NK-92 (cell line): ENCODE measurements around the gene RNF141.

Experiments used
- DNase-seq: peaks from one replicate; lab custom pipeline; 2025; ENCODE audit not compliant: unreplicated experiment; lab: John Stamatoyannopoulos, UW

The RNF141 gene

DNA sequence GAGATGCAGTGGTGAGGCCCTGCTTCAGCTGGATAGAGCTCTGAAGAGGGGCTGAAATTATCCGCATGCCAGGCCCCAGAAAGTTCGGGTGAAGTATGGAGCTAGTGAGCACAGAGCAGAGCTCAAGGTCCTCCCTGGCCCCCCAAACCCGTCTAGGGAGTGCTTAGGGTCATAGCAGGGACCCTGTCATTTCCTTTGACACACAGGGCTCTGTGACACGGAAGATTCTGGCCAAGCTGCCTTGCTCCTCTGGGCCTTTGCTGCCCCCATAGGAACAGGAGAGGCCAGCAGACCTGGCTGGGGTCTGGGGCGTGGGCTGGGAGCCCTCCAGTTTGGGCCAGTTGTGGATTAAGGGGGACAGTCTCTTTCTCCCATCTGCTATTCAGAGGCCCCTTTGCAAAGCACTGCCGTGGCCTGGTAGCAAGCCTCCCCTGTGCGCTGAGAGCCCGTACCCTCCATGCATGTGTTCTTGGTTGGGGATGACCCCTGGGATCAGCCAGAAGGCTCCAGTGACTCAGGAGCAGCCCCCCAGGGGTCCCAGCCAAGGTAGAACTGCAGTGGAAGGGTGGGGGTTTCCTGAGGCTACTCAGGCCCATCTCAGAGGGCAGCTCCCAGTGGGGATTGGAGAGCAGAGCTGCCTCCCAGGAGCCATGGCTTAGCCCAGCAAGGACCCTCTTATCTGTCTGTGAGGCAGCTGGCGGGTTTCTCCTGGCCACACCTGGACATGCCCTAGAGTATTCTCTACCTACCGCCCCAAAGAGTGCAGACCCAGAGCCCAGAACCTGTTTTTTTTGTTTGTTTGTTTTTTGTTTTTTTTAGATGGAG lies 42.3 kb downstream of the RNF141 start:
- no peak for DNase-seq

- DNase-seq: no peak
These were observed 43.0 kb downstream of the RNF141 start for GRCh38 chr11:10498022-10498400.

DNA sequence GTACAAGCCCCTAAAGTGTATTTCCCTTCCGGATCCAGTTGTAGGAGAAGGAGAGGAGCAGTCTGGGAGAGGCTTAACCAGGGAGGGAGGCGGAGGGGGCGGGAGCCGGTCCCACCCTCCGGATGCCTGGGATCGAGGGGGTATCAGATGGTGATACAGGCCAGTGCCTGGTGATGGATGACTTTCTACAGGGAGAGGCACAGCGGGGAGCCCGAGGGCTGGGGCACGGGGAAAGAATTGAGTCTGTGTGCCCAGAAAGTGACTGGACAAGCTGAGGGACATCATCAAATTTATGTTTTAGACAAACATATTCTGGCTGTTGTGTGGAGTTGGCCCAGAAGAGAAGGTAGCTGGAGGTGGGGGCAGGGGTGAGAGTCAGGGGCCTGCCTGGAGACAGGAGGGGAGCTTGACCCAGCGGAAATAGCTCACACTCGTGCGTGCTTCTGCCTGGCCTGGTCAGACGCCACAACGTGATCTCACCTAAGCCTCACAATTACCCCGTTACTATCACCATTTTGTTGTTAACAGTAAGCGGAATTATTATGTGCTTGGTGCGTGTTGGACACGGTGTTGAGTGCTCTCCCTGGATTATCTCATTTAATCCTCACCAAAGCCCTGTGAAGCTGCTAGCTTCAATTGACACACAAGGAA lies 43.5 kb downstream of the RNF141 start:
- DNase-seq: no peak

- no peak for DNase-seq
These were observed 44.6 kb downstream of the RNF141 start for GRCh38 chr11:10496296-10496936.

- no peak for DNase-seq
These were observed 45.6 kb downstream of the RNF141 start for GRCh38 chr11:10495464-10495786.

- DNase-seq: no peak
These were observed 46.1 kb downstream of the RNF141 start for GRCh38 chr11:10494636-10495463.

GRCh38 chr11:10493041-10493663 lies 47.8 kb downstream of the RNF141 start:
- DNase-seq: no peak

DNA sequence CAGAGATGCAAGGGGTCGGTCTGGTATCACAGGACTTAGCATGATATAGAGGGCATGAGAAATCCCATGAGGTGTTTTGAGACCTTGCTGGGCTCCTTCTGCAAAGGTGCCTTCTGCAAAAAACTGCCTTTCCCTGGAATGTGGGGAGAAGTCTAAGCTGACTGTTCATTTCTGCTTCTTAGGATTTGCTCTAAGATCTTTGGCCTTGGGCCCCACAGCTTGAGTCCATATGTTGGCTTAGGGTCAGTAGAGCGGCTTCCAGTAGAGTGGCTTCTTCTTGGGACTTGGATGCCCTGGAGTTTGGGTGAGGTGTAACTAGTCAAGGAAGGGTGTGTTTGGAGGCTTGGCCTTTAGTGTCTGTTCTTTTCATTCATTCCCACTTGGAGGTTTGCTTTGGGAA lies 48.9 kb downstream of the RNF141 start:
- no peak for DNase-seq

DNA sequence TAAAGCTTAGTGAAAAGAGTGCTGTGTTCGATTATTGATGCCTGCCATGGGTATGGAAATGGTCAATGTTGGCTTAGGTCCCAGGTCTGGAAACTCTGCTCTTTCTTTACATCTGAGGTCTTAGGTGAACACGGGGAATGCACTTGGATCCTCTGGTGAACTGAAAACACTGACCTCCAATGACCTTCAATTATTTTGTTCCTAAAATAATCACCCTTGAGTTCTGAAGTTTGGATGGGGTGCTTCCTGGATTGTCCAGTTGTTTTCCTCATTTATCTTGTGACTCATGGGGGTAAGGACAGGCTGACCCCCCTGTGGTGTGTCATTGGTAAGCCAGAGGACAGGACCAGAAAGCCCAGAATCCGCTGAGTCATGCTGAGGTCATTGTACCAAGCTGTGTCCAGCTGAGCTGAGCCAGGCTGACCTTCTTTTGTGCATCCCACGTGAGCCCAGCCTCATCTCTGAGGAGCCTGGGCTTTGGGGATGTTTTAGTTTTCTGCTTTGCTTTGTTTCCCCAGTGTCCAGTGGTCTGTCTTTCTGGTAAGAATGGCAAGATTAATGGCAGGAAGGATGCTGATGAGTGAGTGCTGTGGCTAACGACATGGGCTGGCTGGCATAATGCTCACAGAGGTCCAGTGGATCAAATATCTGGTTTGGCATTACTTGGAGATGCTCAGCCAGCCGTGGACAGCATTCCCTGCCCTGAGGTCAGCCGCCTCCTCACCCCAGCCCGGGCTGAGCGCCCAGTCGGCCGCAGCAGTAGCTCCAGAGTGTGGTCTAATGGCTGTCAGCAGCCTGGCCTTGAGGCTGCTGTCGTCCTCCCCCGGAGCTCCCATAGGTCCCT lies 50.4 kb downstream of the RNF141 start:
- DNase-seq: no peak

DNA sequence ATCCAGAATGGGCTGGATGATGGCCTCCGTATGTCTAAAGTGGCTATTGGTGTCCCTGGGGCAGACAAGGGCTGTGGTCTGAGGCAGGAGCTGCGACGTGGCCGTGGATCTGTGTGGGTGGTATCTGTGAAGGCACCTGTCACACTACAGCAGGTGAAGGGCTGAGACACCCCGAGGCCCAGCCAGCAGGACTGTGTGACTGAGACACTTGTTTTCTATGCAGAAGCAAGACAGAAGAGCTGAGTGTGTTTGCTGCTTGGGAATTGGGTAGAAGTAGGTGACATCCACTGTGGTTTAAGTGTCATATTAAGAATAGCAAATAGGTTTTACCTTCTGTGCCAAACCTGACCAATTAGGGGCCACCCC lies 51.0 kb downstream of the RNF141 start:
- DNase-seq: no peak

GRCh38 chr11:10488934-10489691 lies 51.9 kb downstream of the RNF141 start:
- no peak for DNase-seq

- DNase-seq: no peak
These were observed 52.7 kb downstream of the RNF141 start for GRCh38 chr11:10488121-10488933.

DNA sequence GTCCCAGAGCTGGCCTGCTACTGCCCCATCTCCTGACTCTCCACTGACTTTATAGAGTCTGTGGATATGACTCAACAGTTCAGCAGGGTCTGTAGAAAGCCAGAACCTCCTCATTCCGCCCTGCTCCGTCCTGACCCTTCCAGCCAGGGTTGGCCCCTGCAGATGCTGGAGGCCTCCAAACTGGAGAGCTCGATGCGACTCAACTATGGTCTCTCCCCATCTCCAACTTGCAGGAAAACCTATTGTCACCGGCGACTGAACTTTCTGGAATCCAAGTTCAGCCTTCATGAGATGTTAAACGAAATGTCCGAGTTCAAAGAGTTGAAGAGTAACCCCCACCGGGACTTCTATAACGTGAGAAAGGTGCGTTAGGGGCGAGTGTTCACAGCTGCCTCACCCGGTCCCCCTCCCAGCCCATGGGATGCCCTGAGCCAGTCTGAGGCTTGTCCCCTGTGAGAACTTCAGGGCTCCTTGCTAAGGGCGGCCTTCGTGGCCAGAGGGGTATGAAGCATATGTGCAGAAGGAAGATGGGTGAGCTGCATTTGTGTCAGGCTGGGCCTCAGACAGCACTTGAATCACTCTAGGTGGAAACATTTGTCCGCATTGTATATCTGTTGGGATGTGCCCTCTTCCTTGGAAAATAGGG lies 53.9 kb downstream of the RNF141 start:
- DNase-seq: no peak

- no peak for DNase-seq
These were observed 54.7 kb downstream of the RNF141 start for GRCh38 chr11:10486161-10486840.

- DNase-seq: no peak
These were observed 55.3 kb downstream of the RNF141 start for GRCh38 chr11:10485646-10486045.

GRCh38 chr11:10484461-10485180 lies 56.4 kb downstream of the RNF141 start:
- no peak for DNase-seq

DNA sequence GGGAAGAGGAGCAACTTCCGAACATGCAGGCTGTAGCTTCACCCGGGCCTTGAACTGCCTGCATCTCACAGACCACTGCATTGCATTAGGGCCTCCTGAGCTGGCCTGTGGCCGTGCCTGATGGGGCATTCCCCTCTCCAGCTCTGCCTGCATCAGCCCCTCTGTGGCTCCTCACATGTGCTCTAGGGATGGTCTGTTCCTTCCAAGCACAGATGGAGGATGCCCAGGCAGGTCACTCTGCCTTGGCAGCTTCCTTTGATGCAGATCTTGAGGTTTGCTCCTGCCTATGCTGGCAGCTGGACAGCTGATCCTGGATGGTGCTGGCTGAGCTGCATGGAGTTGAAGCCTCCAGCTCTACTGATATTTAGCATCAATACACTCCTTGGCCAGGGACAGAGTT lies 57.4 kb downstream of the RNF141 start:
- DNase-seq: no peak
